NCI-H526 treated with DMSO at 0.1 percent for 48 hours (cell line): ENCODE measurements around the gene TOR4A.

Experiments used
- DNase-seq: peaks from one replicate; lab custom pipeline; 2025; lab: John Stamatoyannopoulos, UW

TOR4A gene

DNA sequence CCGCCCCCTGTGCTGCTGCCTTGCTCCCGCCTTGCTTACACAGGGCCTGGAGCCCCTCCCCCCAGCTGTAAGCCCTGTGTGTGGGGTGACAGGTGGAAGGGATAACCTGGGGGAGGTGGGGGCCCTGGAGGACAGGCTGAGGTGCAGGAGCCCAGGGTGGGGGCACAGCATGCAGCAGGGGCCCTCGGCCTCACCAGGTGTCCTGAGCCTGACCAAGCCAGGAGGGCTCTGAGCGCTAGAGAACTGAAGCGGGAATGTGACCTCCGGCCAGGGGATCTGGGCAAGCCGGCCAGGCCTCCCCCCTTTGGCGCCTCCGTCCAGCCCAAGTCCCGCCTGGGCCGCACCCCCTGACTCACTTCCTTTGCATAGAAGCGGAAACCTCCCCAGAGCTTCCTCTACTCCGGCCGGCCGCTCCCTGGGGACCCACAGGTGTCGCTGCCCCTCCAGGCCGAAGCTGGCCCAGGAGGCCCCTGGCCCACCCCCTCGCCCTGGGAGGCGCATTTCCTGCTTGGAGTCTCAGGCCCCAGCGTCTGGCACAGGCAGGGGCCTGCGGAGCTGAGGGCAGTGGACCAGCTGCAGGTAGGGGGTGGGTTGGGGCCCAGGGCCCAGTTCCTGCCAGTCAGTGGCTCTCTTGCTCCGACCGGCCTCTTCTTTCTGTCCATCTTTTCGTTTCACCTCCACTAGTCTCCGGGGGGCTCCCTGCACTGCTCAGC is at the start of gene TOR4A:
Gene TOR4A, plus strand, starts transcription at position 398 of the 713 bp plus-strand sequence. CDS start 964 bp downstream, outside the sequence.
- DNase-seq: no peak

GRCh38 chr9:137227853-137228505 is 49.5 kb upstream of the TOR4A start:
- DNase-seq: no peak

- no peak for DNase-seq
Observed at GRCh38 chr9:137228506-137228967, 49.0 kb upstream of the TOR4A start.

GRCh38 chr9:137228968-137229896 is 48.3 kb upstream of the TOR4A start:
- no peak for DNase-seq

- no peak for DNase-seq
Observed at GRCh38 chr9:137229903-137230704, 47.4 kb upstream of the TOR4A start.

GRCh38 chr9:137230705-137231371 is 46.7 kb upstream of the TOR4A start, which contains the start of gene SLC34A3:
TSS of gene SLC34A3 (plus strand) at chr9:137230901. CDS start at chr9:137231703, 802 bp downstream.
- no peak for DNase-seq

GRCh38 chr9:137231372-137232039 is 46.0 kb upstream of the TOR4A start:
- no peak for DNase-seq

DNA sequence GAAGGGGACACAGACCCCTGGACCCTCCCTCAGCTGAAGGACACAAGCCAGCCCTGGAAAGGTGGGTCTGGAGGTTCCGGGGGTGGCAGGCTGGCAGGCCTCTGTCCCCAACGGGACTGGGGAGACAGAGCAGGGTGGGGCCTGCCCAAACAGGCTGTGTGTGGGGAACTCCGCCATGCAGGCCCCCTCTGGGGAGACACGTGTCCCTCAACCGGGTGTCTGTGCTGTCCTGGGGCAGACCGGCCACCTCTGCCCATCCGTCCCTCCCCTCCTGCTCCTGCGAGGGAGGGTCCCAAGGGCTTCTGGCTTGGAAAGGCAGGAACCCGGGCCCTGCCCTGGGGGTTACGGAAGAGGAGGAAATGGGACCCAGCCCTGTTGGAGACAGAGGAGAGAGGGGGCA is 45.4 kb upstream of the TOR4A start:
- no peak for DNase-seq

GRCh38 chr9:137232510-137232909 is 45.0 kb upstream of the TOR4A start:
- DNase-seq: no peak

DNA sequence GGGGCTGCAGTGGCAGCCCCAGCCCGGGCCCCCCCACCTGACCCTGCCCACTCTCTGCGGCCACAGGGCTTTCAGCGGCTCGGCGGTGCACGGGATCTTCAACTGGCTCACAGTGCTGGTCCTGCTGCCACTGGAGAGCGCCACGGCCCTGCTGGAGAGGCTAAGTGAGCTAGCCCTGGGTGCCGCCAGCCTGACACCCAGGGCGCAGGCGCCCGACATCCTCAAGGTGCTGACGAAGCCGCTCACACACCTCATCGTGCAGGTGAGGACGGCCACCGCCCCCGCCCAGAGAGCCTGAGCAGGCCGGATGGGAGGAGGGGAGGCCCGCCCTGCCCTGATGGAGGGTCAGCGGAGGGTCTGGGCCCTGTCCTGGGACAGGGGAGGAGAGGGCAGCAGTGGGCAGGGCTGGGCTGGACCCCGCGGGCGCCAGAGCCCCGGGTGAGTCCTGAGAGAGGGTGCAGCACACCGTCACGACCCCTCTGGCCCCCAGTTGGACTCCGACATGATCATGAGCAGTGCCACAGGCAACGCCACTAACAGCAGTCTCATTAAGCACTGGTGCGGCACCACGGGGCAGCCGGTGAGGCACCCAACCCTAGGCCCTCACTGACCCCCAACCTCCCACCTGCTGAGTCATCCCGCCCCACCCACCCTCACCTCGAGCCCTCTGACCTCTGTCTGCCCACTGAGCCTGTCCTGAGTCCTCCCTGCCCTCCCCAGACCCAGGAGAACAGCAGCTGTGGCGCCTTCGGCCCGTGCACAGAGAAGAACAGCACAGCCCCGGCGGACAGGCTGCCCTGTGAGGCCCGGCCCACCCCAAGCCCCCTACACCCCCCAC is 44.2 kb upstream of the TOR4A start:
- DNase-seq: no peak

DNA sequence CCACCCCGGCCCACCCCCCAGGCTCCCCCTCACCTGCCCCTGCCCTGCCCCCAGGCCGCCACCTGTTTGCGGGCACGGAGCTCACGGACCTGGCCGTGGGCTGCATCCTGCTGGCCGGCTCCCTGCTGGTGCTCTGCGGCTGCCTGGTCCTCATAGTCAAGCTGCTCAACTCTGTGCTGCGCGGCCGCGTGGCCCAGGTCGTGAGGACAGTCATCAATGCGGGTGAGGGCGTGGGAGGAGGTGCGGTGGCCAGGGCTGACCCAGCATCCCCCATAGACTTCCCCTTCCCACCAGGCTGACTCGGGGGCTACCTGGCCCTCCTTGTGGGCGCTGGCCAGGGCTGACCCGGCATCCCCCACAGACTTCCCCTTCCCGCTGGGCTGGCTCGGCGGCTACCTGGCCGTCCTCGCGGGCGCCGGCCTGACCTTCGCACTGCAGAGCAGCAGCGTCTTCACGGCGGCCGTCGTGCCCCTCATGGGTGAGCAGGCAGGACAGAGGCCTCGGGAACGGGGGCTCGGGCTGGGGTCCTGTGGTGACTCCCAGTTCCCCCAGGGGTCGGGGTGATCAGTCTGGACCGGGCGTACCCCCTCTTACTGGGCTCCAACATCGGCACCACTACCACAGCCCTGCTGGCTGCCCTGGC is 43.4 kb upstream of the TOR4A start:
- no peak for DNase-seq

GRCh38 chr9:137234758-137235423 is 42.6 kb upstream of the TOR4A start:
- no peak for DNase-seq

DNA sequence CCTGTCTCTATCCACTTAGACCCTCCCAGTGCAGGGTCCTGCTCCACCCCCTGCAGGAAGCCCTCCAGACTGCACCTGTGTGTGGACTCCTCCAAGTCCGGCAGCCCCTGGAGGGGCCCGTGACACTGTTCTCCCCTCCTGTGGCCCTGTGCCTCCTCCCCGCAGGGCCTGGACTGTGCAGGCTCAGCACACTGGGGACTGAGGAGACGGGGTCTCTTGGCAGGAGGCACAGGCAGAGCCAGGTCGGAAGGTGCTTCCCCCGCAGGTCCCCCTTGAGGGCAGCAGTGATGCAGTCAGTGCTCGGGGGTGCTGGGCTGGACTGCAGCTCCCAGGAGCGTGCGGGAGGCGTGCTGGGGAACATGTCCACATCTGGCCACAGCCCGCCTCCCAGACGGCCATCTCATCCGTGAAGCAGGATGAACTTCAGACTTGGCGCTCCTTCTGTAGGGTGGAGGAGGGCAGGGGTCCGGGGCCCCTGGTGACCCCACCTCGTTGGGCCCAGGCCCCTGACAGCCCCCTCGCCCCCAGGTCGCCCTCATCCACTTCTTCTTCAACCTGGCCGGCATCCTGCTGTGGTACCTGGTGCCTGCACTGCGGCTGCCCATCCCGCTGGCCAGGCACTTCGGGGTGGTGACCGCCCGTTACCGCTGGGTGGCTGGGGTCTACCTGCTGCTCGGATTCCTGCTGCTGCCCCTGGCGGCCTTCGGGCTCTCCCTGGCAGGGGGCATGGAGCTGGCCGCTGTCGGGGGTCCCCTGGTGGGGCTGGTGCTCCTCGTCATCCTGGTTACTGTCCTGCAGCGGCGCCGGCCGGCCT is 41.9 kb upstream of the TOR4A start:
- no peak for DNase-seq

DNA sequence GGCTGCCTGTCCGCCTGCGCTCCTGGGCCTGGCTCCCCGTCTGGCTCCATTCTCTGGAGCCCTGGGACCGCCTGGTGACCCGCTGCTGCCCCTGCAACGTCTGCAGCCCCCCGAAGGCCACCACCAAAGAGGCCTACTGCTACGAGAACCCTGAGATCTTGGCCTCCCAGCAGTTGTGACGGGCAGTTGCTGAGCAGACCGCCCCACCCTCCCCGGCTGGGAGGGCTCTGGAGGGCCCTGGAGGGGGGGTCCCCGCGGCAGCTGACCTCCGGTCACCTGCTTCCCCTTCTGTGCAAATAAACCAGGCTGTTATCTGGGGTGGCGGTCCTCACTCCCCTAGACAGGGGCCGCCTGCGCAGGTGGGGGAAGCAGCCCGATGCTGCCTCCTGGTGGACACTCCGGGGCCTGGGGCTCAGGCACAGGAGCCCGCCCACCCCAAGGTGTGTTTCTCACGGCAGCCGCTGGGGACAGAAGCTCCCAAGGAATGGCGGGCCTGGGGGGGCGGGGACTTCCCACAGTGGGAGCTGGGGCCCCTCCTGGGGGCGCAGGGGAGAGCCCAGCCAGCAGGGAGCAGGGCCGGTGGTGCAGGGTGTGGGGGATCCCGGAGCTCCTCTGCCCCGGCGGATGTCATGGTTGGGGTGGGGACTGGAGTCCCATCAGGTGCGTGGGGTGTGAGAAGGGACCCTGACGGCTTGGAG is 41.1 kb upstream of the TOR4A start:
- DNase-seq: peak; percentile 12

DNA sequence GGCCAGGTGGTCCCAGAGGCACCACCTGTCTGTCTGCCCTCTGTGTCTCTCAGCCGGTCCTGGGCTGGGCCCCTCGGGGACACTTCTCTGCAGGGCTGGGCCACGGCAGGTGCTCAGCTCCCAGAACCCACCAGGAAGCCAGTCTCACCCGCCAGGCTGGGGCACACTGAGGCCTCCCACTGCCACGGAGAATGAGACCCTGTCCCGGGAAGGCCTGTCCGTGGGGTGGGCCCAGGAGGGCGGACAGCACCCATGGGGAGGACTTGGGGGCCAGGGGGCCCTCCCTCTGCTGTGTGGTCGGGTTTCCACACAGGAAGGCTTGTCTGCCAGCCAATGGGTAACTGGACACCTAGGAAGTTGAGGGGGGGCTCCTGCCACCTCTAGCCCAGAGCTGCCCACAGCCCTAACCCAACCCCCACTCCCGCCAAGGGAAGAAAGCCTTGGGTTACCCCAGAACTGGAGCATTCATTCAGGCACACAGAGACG is 40.5 kb upstream of the TOR4A start:
- no peak for DNase-seq
